ENCODE data around the gene DNAJC25.

Gene DNAJC25

GRCh38 chr9:111630964-111631213 lies 245 bp upstream of the DNAJC25 start:
- no peaks in the 10 kb centered on the region for H3K27me3 ChIP-seq (replicated peaks)
- no peak for DNase-seq
- in situ Hi-C loops (cut with HindIII; ENCODE audit: low pct_ligation_motif_present, low sequenced_read_pairs): no loop called here
- H3K36me3 ChIP-seq (replicated peaks): no peaks in the 10 kb centered on the region
- no peak for TF ChIP-seq CTCF (IDR thresholded peaks at IDR 0.05; ENCODE audit: low read depth, low read length, missing control alignments)
- H3K4me3 ChIP-seq (ENCODE audit: low read depth, low read length): peak overlapping the region; percentile 94
- no peak overlapping the region for H3K27ac ChIP-seq

- peak overlapping the region; percentile 94 for H3K4me3 ChIP-seq (ENCODE audit: low read depth, low read length)
- H3K36me3 ChIP-seq (replicated peaks): no peaks in the 10 kb centered on the region
- in situ Hi-C loops (cut with HindIII; ENCODE audit: low pct_ligation_motif_present, low sequenced_read_pairs): no loop called here
- TF ChIP-seq CTCF (IDR thresholded peaks at IDR 0.05; ENCODE audit: low read depth, low read length, missing control alignments): no peak
- DNase-seq: no peak
- H3K27me3 ChIP-seq (replicated peaks): no peaks in the 10 kb centered on the region
- H3K27ac ChIP-seq: peak overlapping the region; percentile 75
Observed at GRCh38 chr9:111632060-111632459, 926 bp downstream of the DNAJC25 start.

- no peak overlapping the region for H3K27ac ChIP-seq
- H3K4me3 ChIP-seq (ENCODE audit: low read depth, low read length): peak overlapping the region; percentile 94
- TF ChIP-seq CTCF (IDR thresholded peaks at IDR 0.05; ENCODE audit: low read depth, low read length, missing control alignments): no peak
- in situ Hi-C loops (cut with HindIII; ENCODE audit: low pct_ligation_motif_present, low sequenced_read_pairs): no loop called here
- no peak for DNase-seq
- no peaks in the 10 kb centered on the region for H3K36me3 ChIP-seq (replicated peaks)
- H3K27me3 ChIP-seq (replicated peaks): no peaks in the 10 kb centered on the region
Observed at GRCh38 chr9:111632695-111633388, 1.7 kb downstream of the DNAJC25 start.

GRCh38 chr9:111633389-111633736 lies 2.2 kb downstream of the DNAJC25 start:
- Histone ChIP-seq H3K4me3 (ENCODE audit: low read depth, low read length) (no peak overlapping the region), H3K36me3 (replicated peaks) (no peaks in the 10 kb centered on the region), H3K27ac (no peak overlapping the region), H3K27me3 (replicated peaks) (no peaks in the 10 kb centered on the region)
- TF ChIP-seq CTCF (IDR thresholded peaks at IDR 0.05; ENCODE audit: low read depth, low read length, missing control alignments): no peak
- in situ Hi-C loops (cut with HindIII; ENCODE audit: low pct_ligation_motif_present, low sequenced_read_pairs): no loop called here
- no peak for DNase-seq

- H3K27me3 ChIP-seq (replicated peaks): no peaks in the 10 kb centered on the region
- TF ChIP-seq CTCF (IDR thresholded peaks at IDR 0.05; ENCODE audit: low read depth, low read length, missing control alignments): no peak
Observed at GRCh38 chr9:111634860-111635259, 3.7 kb downstream of the DNAJC25 start.

GRCh38 chr9:111637421-111637950 lies 6.4 kb downstream of the DNAJC25 start:
- Histone ChIP-seq H3K4me3 (ENCODE audit: low read depth, low read length) (no peak overlapping the region), H3K27ac (no peak overlapping the region), H3K36me3 (replicated peaks) (no peaks in the 10 kb centered on the region), H3K27me3 (replicated peaks) (no peaks in the 10 kb centered on the region)
- DNase-seq: no peak
- in situ Hi-C loops (cut with HindIII; ENCODE audit: low pct_ligation_motif_present, low sequenced_read_pairs): no loop called here
- TF ChIP-seq CTCF (IDR thresholded peaks at IDR 0.05; ENCODE audit: low read depth, low read length, missing control alignments): no peak

More at GRCh38 chr9:111634860-111635259, 3.7 kb downstream of the DNAJC25 start:
- Histone ChIP-seq H3K36me3 (replicated peaks) (no peaks in the 10 kb centered on the region), H3K27ac (no peak overlapping the region), H3K4me3 (ENCODE audit: low read depth, low read length) (no peak overlapping the region)
- in situ Hi-C loops (cut with HindIII; ENCODE audit: low pct_ligation_motif_present, low sequenced_read_pairs): no loop called here
- DNase-seq: no peak
